HG03520 (cell line): ENCODE measurements around the gene NDST1.

Source experiments
- ATAC-seq: cut with Tn5 transposase; IDR thresholded peaks from one replicate; pipeline ENCODE4 v1.9.1; 2021; ENCODE audit warnings: mild to moderate bottlenecking, moderate library complexity; ENCODE audit not compliant: unreplicated experiment

NDST1 gene

DNA sequence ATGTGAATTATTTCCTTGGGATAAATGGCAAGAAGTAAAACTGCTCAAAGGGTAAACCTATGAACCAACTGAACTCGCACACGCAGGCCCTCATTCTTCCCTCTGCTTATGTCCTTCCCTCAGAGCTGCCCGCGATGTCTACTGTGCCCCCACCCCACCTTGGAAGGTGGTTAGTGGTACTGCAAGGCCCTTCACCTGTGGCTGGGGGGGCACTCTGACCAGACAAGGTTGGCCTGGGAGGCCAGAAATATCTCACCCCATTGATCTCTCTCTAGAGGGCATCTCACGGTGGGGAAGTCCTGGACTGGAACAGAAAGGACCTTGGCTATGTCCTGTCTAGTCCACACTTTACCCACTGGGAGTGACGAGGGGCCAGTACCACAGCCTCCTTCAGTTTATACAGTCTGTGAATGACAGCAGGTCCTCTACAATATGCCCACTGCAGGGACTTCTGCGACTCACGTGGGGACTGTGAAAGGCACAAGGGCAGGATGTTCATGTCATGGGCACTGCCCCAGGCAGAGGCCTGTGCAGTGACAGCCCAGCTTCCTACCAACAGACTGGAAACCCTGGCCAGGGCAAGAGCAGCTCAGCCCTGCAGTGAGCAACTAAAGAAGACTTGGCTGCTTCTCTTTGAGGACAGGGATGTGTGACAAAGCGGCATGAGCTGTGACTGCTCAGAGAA lies 75.8 kb downstream of the NDST1 start:
- no peak for ATAC-seq

DNA sequence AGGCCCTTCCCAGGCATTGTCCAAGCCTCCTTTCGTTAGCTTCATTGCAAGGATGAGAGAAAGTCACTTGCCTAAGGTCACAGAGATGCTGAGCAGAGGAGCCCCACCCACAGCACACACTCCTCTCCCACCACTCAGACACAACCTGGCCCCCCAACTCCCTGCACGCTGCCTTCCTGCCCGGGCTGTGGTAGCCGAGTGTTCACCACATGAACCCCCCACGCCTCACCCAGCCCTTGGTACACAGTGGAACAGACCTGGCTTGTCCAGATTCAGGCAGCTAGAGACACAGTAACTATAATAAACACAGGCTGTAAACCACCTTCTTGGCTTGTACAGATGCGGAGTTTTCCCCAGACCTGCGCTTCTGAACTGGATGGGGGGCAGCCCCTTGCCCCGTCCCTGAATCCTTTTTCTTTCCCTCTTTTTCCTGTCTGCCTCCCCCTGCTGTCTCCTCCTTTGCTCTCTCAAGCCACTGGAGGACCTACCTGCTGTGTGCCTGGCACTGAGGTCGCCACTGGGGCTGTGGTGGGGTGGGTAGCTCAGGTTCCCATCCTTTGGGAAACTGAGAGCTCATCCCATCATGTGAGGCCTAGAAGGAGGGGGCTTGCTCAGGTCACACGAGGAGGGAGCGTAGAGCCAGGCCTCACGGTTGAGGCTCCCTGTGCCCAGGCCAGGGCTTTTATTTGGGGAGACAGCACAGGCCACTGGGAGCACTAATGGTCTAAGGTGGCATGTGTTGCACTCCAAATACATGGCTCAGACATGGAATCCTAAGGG lies 76.8 kb downstream of the NDST1 start:
- no peak for ATAC-seq

DNA sequence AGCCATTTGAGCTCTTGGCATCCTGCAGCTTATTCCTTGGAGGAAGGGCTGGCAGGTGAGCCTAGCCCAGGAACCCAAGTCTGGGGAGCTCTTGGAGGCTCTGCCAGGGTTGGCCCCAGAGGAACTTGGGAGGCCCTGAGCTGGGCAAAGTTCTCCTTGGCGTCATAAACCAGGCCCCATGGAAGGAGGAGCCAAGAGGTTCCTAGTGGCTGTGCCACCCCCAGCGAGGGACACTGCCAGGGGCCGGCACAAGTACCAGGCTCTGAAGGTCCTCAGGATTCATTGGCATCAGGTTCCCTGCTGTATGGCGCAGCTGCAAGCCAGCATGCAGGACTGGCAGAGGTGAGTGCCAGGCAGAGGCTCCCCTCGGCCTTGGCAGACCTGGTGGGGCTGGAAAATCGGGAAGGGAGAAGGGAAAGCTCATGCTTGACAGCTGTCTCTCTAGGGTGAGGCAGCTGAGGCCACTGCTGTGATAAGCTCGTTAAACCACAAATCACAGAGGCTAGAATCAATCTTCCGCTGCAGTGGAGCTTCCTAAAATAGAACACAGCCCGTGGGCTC lies 77.9 kb downstream of the NDST1 start:
- ATAC-seq, result no peak

DNA sequence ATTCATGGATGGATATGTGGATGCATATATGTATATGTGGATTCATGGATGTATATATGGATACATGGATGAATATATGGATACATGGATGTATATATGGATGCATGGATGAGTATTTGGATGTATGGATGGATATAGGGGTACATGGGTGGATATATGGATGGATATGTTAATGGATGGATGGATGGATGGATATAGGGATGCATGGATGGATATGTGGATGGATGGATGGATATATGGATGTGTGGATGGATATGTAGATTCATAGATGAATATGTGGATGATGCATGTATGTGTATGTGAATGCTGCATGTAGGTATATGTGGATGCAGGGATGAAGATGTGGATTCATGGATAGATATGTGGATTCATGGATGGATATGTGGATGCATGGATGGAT lies 79.1 kb downstream of the NDST1 start:
- ATAC-seq, result no peak

DNA sequence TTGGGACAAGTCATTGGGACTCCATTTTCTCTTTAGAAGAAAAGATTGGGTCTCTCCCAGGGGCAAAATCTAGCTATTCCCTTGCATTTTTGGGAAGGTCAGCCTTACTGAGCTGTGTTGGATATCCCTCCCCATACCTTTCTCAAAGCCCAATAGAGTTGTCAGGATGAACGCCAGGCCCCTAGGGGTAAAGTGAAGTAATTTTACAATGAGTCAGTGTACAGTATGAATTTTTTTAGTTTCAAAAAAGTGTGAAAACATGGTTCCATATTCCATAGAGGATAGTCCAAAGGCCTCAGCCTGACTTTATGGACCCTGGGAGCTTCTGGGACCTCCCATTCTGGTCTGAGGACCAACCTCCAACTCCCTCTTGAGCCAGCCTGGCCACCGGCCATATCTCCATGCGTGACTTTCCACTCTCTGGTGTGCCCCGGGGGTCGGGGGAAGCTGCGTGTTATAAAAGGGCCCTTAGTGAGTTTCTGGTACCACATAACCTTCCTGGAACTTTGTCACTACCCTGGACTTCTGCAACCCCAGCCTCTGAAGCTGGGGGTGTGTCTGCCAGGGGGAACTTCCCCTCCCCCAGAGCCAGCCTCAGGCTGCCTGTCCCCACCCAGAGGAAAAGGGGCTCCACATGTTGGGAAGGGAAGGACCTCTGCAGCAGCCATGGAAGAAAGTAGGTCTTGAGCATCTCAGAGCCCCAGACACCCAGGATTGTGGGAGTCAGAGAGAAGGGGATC lies 80.1 kb downstream of the NDST1 start:
- ATAC-seq, result no peak

DNA sequence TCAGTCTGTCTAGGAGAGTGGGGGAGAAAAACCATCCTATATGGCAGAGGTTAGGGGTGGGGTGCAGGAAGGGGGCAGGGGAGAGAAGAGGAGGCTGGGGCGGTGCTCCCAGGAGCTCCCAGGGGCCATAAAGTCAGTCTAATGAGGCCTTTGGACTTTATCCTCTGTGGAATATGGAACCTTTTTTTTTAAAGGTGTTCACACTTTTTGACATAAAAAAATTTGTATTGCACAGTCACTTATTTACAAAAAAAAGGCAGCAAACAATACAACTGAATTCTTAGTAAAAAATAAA lies 80.6 kb downstream of the NDST1 start:
- no peak for ATAC-seq

DNA sequence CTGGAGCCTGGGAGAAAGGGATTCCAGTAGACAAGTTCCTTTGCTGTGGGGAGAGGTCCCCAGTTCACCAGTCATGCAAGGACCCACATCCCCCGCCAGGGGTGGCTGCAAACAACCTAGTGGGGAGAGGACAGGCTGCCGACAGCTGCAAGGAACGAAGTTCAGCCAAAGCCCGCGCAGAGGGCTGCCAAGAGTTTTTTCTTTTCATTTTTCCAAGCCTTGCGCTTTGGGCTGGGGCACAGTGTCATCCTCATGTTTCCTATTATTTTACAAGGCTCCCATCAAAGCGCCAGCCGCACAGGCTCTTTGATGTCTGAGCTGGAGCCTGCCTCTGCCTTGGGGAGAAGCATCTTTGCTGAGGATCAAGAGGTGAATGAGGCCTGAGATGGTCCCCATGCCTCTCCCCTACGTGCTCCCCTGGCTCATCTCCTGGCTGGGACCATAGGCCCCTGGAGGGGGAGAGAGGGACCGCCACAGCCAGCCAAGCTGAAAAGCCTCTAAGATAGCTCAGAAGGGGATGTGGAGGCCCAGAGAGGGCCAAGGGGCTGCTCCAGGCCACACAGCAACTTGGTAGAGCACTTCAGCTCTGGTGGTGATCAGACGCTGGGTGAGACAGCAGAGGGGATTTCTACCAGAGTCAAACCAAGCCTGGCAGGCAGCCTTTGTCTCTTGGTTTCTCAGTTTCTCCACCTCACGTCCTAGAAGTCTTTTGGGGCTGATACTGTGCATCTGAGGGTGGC lies 82.1 kb downstream of the NDST1 start:
- ATAC-seq, result peak; percentile 61

DNA sequence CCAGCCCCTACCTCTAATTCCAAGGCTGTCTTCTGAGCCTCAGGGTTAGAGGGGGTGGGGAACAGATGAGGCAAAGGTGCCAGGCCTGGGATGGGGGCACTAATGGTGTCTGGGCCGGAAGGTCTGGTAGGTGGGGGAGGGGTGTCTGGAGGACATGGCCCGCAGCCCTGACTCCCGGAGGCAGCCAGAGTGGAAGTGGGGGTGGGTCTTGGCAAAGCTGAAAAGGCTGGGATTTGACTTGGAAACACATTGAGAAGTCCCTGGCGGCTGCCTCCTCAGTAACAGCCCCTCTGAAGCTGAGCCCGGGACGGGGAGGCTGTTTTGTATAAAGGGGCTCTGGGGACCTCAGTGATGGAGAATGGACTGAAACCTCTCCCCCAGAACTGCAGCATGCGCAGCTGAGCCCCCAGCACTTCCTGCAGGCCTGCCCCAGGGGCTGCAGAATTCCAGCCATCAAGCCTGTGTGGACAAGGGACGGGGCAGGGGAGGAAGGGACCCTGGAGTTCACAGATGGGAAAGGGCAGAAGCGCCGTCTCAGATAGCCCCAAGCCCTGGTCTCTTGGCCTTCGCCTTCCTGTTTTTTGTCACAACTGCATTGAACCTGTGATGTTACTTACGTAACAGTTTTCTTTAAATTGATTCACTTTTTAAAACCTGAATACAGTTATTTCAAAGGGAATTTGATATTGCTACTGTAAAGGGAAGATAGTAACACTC lies 83.2 kb downstream of the NDST1 start:
- no peak for ATAC-seq

DNA sequence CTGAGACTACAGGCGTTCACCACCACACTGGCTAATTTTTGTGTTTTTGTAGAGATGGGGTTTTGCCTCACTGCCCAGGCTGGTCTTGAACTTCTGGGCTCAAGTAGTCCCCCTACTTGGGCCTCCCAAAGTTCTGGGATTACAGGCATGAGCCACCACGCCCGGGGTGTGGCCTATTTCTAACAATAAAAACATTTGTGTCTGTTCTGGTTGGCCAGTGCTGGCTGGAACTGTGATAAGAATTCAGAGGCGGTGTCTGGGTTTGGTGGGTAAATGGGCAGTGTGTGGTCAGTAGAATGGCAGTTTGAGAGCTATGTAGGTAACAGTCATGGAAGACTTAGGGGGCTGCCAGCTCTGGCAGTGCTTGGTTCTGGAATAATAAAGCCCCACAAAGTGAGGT lies 85.7 kb downstream of the NDST1 start:
- ATAC-seq, result no peak

DNA sequence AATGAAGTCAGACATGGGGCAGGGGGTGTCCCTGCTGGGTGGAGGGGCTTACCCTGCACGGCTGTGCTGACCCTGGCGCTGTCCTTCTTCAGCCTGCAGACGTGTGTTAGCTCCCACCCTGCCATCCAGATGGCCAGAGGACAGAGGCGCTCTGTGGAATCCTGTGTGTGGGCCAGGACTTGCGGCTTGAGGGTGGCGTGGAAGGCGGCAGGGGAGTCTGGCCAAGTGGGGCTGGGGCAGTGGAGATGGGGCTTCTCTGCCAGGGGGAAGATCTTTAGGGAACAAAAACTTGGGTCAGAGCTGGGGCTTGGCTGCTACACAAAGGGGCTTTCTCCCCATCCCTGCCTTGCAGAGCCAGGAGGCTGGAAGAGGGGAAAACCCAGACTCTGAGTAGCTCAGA lies 86.1 kb downstream of the NDST1 start:
- no peak for ATAC-seq

DNA sequence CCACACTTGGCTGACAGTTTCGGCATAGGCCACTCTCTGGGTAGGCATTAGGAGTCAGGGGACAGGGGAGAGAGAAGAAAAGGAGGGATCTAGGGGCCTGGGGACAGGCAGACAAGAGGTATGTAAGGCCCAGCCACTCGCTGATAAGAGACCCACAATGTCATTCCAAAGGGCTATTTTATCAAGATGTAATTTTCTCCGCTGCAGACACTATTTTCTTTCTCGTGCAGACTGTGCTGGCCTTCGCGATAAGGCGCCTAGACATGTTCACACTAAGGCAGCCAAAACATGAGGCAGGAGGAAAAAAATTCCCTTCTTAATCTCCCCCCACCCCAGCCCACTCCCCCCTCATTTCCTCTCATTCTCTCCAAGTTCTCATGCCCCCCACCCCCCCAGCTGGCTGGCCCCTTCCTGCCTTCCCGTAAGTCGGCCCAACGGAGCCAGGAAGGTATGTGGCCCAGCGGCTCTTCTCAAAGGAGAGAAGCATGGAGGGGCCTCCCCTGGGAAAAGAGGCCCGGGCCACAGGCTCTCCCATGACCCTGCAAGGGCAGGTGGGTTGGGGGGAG lies 87.6 kb downstream of the NDST1 start:
- ATAC-seq, result no peak

DNA sequence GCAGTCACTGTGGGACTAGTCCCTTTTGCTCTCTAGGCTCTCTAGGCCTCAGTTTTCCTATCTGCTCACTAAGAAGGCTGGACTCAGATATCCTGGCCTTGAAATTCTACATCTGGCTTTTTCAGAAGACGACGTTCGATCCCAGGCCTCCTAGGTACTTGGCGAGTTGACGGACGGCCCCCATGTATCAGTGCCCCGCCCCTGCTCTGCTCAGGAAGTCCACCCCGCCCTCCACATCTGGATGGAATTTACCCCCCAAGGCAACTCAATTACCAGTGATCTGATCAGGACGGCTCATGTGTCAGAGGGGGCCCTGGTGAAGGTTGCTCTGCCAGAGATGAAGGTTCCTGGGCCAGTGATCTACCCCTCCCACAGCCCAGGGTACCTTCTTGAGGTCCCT lies 88.4 kb downstream of the NDST1 start:
- no peak for ATAC-seq

DNA sequence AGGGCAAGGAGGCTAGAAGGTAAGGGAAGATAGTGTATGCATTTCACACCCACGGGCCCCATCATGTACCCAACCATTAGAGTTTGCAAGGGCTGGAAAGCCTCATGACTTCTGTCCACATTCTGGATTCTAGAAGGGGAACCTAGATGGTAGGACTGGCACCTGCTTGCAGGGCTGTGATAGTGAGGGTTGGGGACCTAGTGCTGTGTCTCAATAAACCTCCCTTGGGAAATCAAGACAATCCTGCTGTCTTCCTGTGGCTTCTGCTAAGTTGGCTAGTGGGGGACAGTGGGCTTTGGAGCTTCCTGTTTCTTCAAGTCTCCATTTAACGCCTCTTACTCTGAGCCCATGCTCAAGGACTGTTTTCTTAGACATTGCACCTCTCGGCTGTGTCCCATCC lies 88.9 kb downstream of the NDST1 start:
- no peak for ATAC-seq

DNA sequence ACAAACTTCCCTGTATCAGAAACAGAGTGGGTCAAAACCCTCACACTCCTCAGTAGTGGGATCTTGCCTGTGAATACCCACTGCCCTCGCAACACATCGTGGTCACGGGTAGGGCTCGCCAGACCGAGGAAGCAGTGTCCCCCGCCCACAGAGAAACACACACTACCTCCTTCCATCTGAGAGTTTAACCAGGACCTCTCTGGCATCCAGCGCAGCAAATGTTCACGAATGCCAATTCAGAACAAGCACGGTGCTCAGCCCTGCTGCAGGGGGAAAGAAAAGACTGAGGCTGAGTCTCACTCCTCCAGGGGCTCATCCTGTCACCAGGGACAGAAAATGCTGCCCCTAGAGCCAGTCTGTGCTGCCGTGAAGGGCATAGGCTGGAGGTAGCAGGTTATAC lies 90.1 kb downstream of the NDST1 start:
- no peak for ATAC-seq

DNA sequence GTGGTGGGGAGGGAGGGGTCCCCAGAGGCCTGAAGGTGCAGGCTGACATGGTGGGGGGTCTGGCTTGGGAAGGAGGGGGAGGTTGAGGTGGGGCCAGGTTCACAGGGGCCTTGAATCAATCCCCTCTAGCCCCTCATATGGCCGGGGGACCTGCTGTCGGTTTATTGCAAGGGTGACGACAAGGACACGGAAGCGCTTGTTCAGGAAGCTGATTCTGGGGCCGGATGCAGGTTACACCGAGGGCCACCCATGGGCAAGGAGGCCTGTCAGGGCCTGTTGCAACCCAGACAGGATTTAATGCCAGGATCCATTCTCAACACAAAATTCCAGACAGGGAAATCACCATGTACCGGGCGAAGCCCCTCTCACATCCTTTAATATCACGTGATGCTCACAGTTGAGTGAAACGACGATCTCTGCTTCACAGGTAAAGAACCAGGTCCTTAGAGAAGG lies 90.9 kb downstream of the NDST1 start:
- no peak for ATAC-seq

DNA sequence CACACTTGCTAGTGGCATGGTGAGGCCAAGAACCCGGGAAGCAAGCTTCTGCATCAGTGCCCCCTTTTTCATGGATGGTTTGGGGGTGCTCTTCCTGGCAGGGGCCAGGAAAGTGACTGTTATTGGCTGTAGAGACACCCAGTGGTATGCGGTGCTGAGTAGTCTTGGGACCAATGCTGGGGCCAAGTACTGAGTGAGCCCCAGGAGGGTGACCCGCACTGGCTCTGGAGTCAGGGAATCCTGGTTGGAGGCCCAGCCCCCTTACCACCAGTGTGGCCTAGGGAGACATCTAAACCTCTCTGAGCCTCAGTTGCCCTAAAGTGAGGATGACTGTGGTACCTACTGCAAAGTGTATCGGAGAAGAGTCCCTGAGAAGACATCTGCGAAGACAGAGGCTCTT lies 91.3 kb downstream of the NDST1 start:
- ATAC-seq, result no peak

DNA sequence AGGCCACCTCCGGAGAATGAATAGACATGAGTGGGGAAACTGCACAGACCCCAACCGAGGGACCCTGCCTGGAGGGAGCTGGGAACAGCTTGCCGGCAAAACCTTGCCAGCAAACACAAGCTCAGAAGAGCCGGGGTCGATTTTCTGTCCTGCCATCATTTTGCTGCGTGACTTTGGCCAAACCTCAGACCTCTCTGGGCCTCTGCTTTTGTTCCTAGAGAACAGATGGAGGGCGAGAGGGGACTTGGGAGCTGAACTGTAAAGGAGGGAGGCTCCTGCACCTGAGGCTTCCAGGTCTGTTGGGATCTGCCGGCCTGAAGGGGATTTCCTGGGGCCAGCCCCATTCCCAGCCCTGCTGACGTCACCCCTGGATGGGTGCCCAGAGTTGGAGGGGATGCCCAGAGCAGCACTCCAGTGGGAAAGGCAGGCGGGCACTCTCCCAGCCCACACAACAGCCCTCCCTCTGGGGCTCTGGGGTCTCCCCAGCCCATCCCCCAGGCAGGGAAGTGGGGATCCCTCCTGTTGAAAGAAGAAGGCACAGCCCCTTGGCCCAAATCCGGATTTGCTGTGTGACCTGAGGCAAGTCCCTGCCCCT lies 92.1 kb downstream of the NDST1 start:
- ATAC-seq, result no peak

DNA sequence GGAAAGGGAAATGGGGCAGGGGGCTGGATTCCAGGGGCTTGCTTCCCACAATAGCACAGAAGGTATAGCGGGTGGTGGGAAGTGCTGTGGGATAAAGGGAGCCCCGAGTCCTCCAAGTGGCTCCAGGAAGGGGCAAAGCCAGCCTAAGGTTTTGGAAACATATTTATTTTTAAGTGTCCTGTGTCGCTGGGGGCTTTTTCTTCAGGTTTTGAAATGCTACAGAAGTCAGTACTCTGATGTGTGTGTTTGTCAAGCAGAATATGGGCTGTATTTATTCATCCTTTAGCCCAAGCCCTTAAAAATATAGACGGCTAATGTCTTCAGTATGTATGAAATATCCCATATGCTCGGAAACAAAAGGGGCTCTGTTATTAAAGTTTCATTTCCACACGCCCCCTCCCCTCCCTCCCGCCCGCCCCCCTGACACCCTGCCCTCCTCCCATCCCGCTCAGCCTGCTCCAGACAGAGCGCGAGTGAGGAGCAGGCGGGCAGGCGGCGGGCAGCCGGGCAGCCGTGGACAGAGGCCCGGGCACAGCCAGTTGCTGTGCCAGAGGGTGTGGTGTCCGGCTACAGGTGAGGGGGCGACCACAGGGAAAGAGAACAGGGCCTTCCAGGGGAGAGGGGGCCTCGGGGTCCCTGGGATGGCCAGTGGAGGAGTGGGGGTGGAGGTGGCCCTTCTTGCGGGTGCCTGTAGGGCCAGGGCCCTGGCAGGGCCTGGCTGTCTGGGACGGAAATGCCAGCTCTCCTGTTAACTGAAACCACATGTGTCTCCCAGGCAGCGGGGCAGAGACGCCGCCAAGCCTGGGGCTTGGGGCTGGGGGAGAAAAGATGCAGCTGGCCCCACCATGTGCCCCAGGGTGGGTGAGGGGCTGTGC lies 92.9 kb downstream of the NDST1 start:
- ATAC-seq, result no peak
